ENCODE data around the gene FADS2.

Gene FADS2

GRCh38 chr11:61782841-61783240, 45.3 kb upstream of the FADS2 start:
- TF ChIP-seq ZFP3 (CRISPR knock-in tag; IDR thresholded peaks at IDR 0.05) (no peak), BACH2 (CRISPR knock-in tag; IDR thresholded peaks at IDR 0.05; ENCODE audit: borderline replicate concordance) (no peak), ZNF70 (CRISPR knock-in tag; IDR thresholded peaks at IDR 0.05) (no peak), TCF4 (CRISPR knock-in tag; IDR thresholded peaks at IDR 0.05; ENCODE audit: borderline replicate concordance) (no peak), ZC3H10 (CRISPR knock-in tag; IDR thresholded peaks at IDR 0.05) (no peak), SNAI2 (CRISPR knock-in tag; IDR thresholded peaks at IDR 0.05) (no peak), POU6F1 (CRISPR knock-in tag; IDR thresholded peaks at IDR 0.05; ENCODE audit: borderline replicate concordance, low read depth) (no peak), ZNF8 (CRISPR knock-in tag; IDR thresholded peaks at IDR 0.05) (no peak)
- no peak for ATAC-seq

GRCh38 chr11:61783717-61784505, 44.2 kb upstream of the FADS2 start:
- no peak for ATAC-seq
- TF ChIP-seq TSHZ2 (CRISPR knock-in tag; IDR thresholded peaks at IDR 0.05) (no peak), GLIS3 (CRISPR knock-in tag; IDR thresholded peaks at IDR 0.05) (no peak), TOX (CRISPR knock-in tag; IDR thresholded peaks at IDR 0.05; ENCODE audit: borderline replicate concordance) (no peak), OSR1 (CRISPR knock-in tag; IDR thresholded peaks at IDR 0.05) (no peak), ZC3H10 (CRISPR knock-in tag; IDR thresholded peaks at IDR 0.05) (no peak), CREB5 (CRISPR knock-in tag; IDR thresholded peaks at IDR 0.05; ENCODE audit: low read depth) (no peak)

- TF ChIP-seq POU6F1 (CRISPR knock-in tag; IDR thresholded peaks at IDR 0.05; ENCODE audit: borderline replicate concordance, low read depth): no peak
- no peak for TF ChIP-seq OSR1 (CRISPR knock-in tag; IDR thresholded peaks at IDR 0.05)
- no peak for TF ChIP-seq SNAI2 (CRISPR knock-in tag; IDR thresholded peaks at IDR 0.05)
- no peak for TF ChIP-seq TCF4 (CRISPR knock-in tag; IDR thresholded peaks at IDR 0.05; ENCODE audit: borderline replicate concordance)
- TF ChIP-seq PPARA (CRISPR knock-in tag; IDR thresholded peaks at IDR 0.05; ENCODE audit: borderline replicate concordance): no peak
- TF ChIP-seq ISL1 (CRISPR knock-in tag; IDR thresholded peaks at IDR 0.05): no peak
- TF ChIP-seq ZFP30 (CRISPR knock-in tag; IDR thresholded peaks at IDR 0.05): no peak
- TF ChIP-seq TOX (CRISPR knock-in tag; IDR thresholded peaks at IDR 0.05; ENCODE audit: borderline replicate concordance): no peak
- TF ChIP-seq CREB5 (CRISPR knock-in tag; IDR thresholded peaks at IDR 0.05; ENCODE audit: low read depth): no peak
- no peak for TF ChIP-seq ZFP3 (CRISPR knock-in tag; IDR thresholded peaks at IDR 0.05)
- no peak for TF ChIP-seq BACH2 (CRISPR knock-in tag; IDR thresholded peaks at IDR 0.05; ENCODE audit: borderline replicate concordance)
- TF ChIP-seq ESRRG (CRISPR knock-in tag; IDR thresholded peaks at IDR 0.05): no peak
- no peak for TF ChIP-seq CSRNP3 (CRISPR knock-in tag; IDR thresholded peaks at IDR 0.05)
- TF ChIP-seq ZNF8 (CRISPR knock-in tag; IDR thresholded peaks at IDR 0.05): no peak
- TF ChIP-seq ARNTL (CRISPR knock-in tag; IDR thresholded peaks at IDR 0.05; ENCODE audit: borderline replicate concordance, low read depth): no peak
- no peak for TF ChIP-seq ZNF565 (CRISPR knock-in tag; conservative IDR thresholded peaks at IDR 0.05; ENCODE audit: low read depth)
- TF ChIP-seq RARB (CRISPR knock-in tag; IDR thresholded peaks at IDR 0.05): no peak
- no peak for TF ChIP-seq GLIS3 (CRISPR knock-in tag; IDR thresholded peaks at IDR 0.05)
- TF ChIP-seq ZNF70 (CRISPR knock-in tag; IDR thresholded peaks at IDR 0.05): no peak
- ATAC-seq: no peak
Measured at GRCh38 chr11:61784506-61784805, 43.6 kb upstream of the FADS2 start.
